IMR-90 (cell line): ENCODE data around the gene HSPG2.

Experiments used
- SMC3 ChIP-seq: fragments of 150-350 bp; IDR thresholded peaks from 2 replicates; pipeline ENCODE4 v1.6.1; 2016; ENCODE audit warnings: low read depth, mild to moderate bottlenecking, antibody characterized with exemption, low read length, moderate library complexity
- TF ChIP-seq, protein P1 (sequence below): conservative IDR thresholded peaks from 2 replicates; pipeline ENCODE4 v1.5.1; 2012; ENCODE audit warnings: mild to moderate bottlenecking, low read depth, low read length, improper control_type of control experiment

DNA sequence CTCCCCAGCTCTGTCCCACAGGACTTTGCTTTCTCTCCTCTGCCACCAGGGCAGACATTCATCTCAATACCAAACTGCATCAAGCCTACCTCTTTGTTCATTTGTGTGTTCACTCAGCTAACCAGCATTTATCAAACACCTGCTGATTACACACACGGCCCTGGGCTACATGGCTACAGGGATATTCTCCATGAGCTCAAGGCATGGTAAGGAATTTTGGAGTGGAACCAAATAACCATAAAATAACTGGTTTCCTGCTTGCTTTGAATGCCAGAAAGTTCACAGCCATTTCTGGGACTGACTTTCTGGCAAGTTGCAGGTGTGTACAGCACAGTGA is 70.4 kb downstream of the HSPG2 start:
- TF ChIP-seq, protein P1, sequence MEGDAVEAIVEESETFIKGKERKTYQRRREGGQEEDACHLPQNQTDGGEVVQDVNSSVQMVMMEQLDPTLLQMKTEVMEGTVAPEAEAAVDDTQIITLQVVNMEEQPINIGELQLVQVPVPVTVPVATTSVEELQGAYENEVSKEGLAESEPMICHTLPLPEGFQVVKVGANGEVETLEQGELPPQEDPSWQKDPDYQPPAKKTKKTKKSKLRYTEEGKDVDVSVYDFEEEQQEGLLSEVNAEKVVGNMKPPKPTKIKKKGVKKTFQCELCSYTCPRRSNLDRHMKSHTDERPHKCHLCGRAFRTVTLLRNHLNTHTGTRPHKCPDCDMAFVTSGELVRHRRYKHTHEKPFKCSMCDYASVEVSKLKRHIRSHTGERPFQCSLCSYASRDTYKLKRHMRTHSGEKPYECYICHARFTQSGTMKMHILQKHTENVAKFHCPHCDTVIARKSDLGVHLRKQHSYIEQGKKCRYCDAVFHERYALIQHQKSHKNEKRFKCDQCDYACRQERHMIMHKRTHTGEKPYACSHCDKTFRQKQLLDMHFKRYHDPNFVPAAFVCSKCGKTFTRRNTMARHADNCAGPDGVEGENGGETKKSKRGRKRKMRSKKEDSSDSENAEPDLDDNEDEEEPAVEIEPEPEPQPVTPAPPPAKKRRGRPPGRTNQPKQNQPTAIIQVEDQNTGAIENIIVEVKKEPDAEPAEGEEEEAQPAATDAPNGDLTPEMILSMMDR: no peak
- TF ChIP-seq SMC3: no peak
